G401 (cell line): ENCODE data around the gene TPCN1. TPM values are rescaled to one million over a fixed set of nuclear protein-coding genes. Genes with fewer than 3 reads are reported as not detected.

Experiments
- DNase-seq: peaks from one replicate; pipeline ENCODE4 v3.0.0-alpha.2; 2015; ENCODE audit warnings: low spot score
- in situ Hi-C: cut with HindIII; loops from 2 replicates; pipeline ENCODE4 v1.10.0; 2016; ENCODE audit warnings: low sequenced_read_pairs, mixed read lengths
- total RNA-seq: library from RNA; depleted of rRNA; stranded (reverse); fragments of >200 nt; shearing (Covaris generic); gene quantifications from 2 replicates; pipeline ENCODE4 v1.2.3, GENCODE V29; 2014; rRNA removed

The TPCN1 gene
- 6.9 and 14.3 TPM in 2 replicates for total RNA-seq

DNA sequence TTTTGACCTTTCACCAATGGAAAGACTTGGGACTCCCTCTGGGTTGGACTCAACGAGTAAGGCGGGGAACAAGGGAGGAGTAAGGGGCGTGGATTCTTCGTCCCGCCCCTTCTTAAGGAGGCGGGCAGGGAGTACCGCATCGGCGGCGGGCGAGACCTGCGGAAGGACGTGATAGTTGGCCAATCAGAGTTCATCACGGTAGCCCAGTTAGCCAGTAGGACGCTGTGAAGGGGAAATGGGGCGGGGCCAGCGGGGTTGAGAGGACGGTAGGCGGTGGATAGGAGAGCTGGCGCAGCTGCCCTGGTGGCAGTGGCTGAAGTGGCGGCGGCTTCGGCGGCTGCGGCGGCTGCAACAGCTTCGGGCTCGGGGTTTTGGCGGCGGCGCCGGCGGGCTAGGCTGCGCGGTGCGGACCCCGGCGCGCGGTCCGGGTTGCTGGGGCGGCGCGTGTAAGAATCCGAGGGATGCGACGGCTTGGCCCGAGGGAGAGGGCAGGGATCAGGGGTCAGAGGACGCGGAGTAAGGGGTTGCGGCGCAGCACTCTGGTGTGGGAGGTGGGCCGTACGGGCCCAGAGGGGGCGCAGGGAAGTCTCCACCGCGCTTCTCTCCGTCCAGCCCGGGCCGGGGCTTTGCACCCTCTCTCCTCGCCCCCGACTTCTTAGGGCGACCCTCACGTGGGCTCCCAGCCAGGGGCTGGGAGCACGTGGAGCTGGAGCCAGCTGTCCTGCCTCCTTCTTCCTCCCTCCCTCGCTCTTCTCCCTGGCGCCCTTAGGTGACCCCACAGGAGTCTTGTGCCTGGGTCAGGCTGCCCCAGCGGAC, at the start of gene TPCN1:
Gene TPCN1 (plus strand): TSS at position 284 of the 816 bp plus-strand sequence. CDS start 5,389 bp downstream, outside the sequence.
- DNase-seq = peak; percentile 100
- in situ Hi-C loops = no loop called here

DNA sequence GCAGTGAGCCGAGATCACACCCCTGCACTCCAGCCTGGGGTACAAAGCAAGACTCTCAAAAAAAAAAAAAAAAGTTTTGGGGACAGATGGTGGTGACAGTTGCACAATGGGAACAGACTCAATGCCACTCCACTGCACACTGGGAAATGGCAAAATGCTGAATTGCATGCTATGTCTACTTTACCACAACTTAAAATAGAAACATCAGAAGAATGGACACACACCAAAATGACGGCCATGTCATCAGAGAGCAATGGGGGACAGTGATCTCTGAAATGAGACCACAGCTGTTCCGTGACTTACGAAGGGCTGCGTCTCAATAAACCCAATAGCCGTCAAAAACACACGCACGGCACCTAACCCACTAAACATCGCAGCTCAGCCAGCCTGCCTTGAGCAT, 49.7 kb upstream of the TPCN1 start:
- in situ Hi-C loops = loop anchor here (25.0 kb wide), 1 partner anchor 109 kb away; the partner anchor contains the start of gene DTX1
- no peak for DNase-seq

DNA sequence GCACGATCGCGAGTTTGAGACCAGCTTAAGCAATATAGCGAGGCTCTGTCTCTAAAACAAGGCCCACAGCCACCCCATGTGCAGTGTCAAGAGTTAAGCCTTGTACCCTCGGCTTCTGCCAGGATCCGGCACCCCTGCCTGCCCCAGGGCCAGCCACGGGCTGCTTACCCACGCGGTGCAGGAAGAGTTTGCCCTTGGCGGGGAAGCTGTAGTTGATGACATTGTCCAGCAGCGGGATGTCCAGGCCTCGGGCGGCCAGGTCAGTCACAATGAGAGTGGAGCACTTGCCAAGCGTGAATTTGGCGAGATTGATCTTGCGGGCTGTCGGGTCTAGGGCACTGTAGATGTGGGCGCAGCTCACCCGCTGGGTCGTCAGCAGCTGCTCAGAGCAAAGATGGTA, 49.1 kb upstream of the TPCN1 start:
- in situ Hi-C loops = loop anchor here (25.0 kb wide), 1 partner anchor 110 kb away; the partner anchor contains the start of gene DTX1
- no peak for DNase-seq

- DNase-seq = no peak
- in situ Hi-C loops = loop anchor here (25.0 kb wide), 1 partner anchor 111 kb away; the partner anchor contains the start of gene DTX1
Measured at GRCh38 chr12:113173081-113173698, 48.1 kb upstream of the TPCN1 start.

DNA sequence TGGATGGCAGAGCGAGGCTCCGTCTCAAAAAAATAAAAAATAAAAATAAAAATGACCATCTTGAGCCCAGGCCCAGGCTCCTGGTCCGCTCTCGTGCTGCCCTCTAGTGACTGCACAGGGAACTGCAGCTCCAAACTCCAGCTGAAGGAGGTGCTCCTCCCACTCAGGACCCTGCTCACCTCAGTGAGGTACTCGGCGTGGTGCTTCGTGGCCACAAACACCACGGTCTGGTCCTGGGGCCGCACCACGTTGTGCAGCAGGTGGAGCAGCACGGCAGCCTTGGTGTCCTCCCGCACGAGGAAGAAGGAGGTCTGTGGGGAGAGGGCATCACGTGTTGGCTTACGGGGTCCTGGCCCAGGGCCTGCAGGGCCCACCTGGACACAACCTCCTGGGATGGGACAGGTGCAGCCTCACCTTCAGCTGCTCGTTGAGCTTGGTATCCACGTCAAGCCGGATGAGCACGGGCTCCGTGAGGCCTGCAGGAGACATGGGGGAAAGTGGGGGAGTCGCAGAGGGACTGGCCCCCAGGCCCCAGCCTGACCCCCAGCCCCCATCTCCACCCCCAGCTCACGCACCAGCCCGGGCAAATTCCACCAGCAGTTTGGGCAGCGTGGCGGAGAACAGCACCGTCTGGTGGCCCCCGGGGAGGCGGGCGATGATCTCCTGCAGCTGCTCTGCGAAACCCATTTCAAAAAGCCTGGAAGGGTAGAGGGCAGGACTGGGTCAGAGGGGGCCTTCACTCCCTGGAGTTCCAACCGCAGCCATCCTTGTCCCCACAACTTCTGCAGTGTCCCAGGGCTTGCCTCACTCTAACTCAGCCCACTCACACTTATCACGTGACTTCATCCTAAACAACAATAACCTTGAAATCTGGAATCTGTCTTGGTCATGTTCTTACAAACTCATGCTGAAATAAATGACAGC, 46.5 kb upstream of the TPCN1 start:
- in situ Hi-C loops = loop anchor here (25.0 kb wide), 1 partner anchor 112 kb away; the partner anchor contains the start of gene DTX1
- DNase-seq = peak; percentile 75

GRCh38 chr12:113179023-113179422, 42.2 kb upstream of the TPCN1 start:
- no peak for DNase-seq
- in situ Hi-C loops = no loop called here

GRCh38 chr12:113180333-113180732, 40.9 kb upstream of the TPCN1 start:
- in situ Hi-C loops = no loop called here
- DNase-seq = no peak

- no peak for DNase-seq
- in situ Hi-C loops = no loop called here
Measured at GRCh38 chr12:113181975-113182374, 39.3 kb upstream of the TPCN1 start.

- in situ Hi-C loops = no loop called here
- DNase-seq = no peak
Measured at GRCh38 chr12:113183030-113183589, 38.2 kb upstream of the TPCN1 start.

DNA sequence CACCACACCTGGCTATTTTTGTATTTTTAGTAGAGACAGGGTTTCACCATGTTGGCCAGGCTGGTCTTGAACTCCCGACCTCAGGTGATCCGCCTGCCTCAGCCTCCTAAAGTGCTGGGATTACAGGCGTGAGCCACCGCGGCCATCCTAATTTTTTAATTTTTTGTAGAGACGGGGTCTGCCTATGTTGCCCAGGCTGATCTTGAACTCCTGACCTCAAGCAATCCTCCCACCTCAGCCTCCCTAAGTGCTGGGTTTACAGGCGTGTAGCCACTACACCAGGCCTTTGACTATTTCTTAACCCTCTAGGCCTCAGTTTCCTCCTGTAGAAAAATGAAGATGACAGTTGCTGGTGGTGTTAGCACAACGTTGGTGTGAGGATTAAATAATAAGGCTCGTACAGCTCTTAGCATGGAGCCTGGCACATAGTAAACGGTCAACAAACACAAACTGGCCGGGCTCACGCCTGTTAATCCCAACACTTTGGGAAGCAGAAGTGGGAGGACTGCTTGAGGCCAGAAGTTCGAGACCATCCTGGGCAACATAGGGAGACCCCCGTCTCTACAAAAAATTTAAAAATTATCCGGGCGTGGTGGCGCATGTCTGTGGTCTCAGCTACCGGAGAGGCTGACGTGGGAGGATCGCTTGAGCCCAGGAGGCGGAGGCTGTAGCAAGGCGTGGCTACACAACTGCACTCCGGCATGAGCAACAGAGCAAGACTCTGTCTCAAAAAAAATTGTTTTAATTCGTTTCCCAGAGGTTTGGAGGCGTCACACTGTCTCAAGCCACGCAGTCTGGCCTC, 37.0 kb upstream of the TPCN1 start:
- in situ Hi-C loops = no loop called here
- DNase-seq = no peak

- in situ Hi-C loops = no loop called here
- DNase-seq = peak; percentile 86
Measured at GRCh38 chr12:113184900-113185179, 36.4 kb upstream of the TPCN1 start.

- DNase-seq = peak; percentile 78
- in situ Hi-C loops = no loop called here
Measured at GRCh38 chr12:113185180-113186032, 35.9 kb upstream of the TPCN1 start, which contains the start of the genes DDX54 and RITA1. TSS of gene DDX54 (minus strand) at chr12:113185478. CDS start at chr12:113185451, 27 bp downstream. TSS of gene RITA1 (plus strand) at chr12:113185721. CDS start at chr12:113186747, 1,026 bp downstream.

GRCh38 chr12:113186033-113186365, 35.3 kb upstream of the TPCN1 start:
- in situ Hi-C loops = no loop called here
- no peak for DNase-seq

GRCh38 chr12:113186666-113187325, 34.5 kb upstream of the TPCN1 start:
- in situ Hi-C loops = no loop called here
- no peak for DNase-seq

- in situ Hi-C loops = no loop called here
- no peak for DNase-seq
Measured at GRCh38 chr12:113189361-113189760, 31.9 kb upstream of the TPCN1 start.

- DNase-seq = peak; percentile 67
- in situ Hi-C loops = no loop called here
Measured at GRCh38 chr12:113190761-113191160, 30.5 kb upstream of the TPCN1 start.

DNA sequence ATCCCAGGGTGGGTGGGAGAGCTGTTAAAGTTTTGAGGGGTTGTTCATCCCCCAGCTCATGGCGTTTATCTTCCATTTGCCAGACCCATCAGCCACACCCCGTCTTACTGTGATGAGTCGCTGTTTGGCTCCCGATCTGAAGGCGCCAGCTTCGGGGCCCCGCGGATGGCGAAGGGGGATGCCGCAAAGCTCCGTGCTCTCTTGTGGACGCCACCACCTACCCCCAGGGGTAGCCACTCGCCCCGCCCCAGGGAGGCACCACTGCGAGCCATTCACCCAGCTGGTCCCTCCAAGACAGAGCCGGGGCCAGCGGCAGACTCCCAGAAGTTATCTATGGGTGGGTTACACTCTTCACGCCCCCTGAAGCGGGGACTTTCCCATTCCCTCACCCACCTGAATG, 30.0 kb upstream of the TPCN1 start:
- in situ Hi-C loops = no loop called here
- no peak for DNase-seq
